Endothelial cell of umbilical vein (primary cell): ENCODE data around the gene DOLK. TPM values are rescaled to one million over a fixed set of nuclear protein-coding genes. Genes with fewer than 3 reads are reported as not detected.

Experiments used
- BruUV-seq: library from RNA; stranded (reverse); fragments of 400-500 nt; replicated peaks from 2 replicates; lab custom pipeline; 2021; lab: Mats Ljungman, UMichigan
- CTCF ChIA-PET: fragments of 300-600, 350-600 bp; sonication (Branson Sonifier 250); formaldehyde crosslinking; loops from one replicate; lab custom pipeline; 2021; ENCODE audit warnings: antibody characterized with exemption, inconsistent platforms; lab: Charles Lee
- POLR2A ChIA-PET: fragments of 300-600, 350-600 bp; sonication (Branson Sonifier 250); formaldehyde crosslinking; loops from one replicate; lab custom pipeline; 2021; ENCODE audit warnings: antibody characterized with exemption, inconsistent platforms; lab: Charles Lee
- DNase-seq: peaks from one replicate; pipeline ENCODE4 v3.0.0-alpha.2; 2011; ENCODE audit warnings: low read depth, low spot score
- FAIRE-seq: peaks from 2 replicates; lab custom pipeline; 2011; peaks lifted over from hg19 to GRCh38; lab: Jason Lieb, UNC
- H2AFZ ChIP-seq: 2 replicates; pipeline ENCODE4 v1.6.0; 2012; ENCODE audit warnings: low read depth, low read length, control low read depth, inconsistent platforms
- H3K27ac ChIP-seq: 2 replicates; pipeline ENCODE4 v1.5.1; 2011; ENCODE audit warnings: low read depth, mild to moderate bottlenecking, control low read depth, low read length, moderate library complexity; ENCODE audit not compliant: insufficient read depth
- H3K27me3 ChIP-seq, 2 experiments: 2 replicates each; pipeline versions ENCODE4 v1.6.0 to v1.6.1; 2011; ENCODE audit warnings: low read length in 2 of 2, mixed read lengths in 1 of 2; ENCODE audit not compliant: control insufficient read depth in 2 of 2, insufficient read depth in 2 of 2
- H3K36me3 ChIP-seq, 2 experiments: 2 replicates in 1 of 2; 3 replicates in 1 of 2; pipeline ENCODE4 v1.5.1; 2011; ENCODE audit warnings: low read length in 2 of 2, mild to moderate bottlenecking in 1 of 2, moderate library complexity in 1 of 2; ENCODE audit not compliant: control insufficient read depth in 2 of 2, insufficient read depth in 2 of 2; ENCODE audit errors: extremely low read depth in 1 of 2
- H3K4me1 ChIP-seq: 3 replicates; pipeline ENCODE4 v1.5.1; 2011; ENCODE audit warnings: mild to moderate bottlenecking, low read length; ENCODE audit not compliant: control insufficient read depth, insufficient read depth; ENCODE audit errors: extremely low read depth
- H3K4me2 ChIP-seq: 2 replicates; pipeline ENCODE4 v1.6.1; 2011; ENCODE audit warnings: low read length, control low read depth, mixed read lengths; ENCODE audit not compliant: insufficient read depth
- H3K4me3 ChIP-seq, 3 experiments: fragments of 200-600 bp in 1 of 3; sonication (generic), shearing (Covaris generic) in 1 of 3; replicated peaks in 1 of 3; 2 replicates each; pipeline ENCODE4 v1.5.1; 2011 to 2016; ENCODE audit warnings: control low read depth in 3 of 3, low read length in 3 of 3, mild to moderate bottlenecking in 2 of 3, inconsistent platforms in 1 of 3, low read depth in 1 of 3, moderate library complexity in 1 of 3; ENCODE audit not compliant: insufficient read depth in 1 of 3
- H3K79me2 ChIP-seq: 2 replicates; pipeline ENCODE4 v1.6.0; 2012; ENCODE audit warnings: low read length, inconsistent platforms; ENCODE audit not compliant: control insufficient read depth, insufficient read depth
- H3K9ac ChIP-seq: replicated peaks from 2 replicates; pipeline ENCODE3; 2011; ENCODE audit warnings: low read length, control low read depth; ENCODE audit not compliant: insufficient read depth; ENCODE audit errors: extremely low read depth
- H3K9me1 ChIP-seq: replicated peaks from 3 replicates; pipeline ENCODE4 v1.6.0; 2011; ENCODE audit warnings: mild to moderate bottlenecking, low read length; ENCODE audit not compliant: control insufficient read depth, insufficient read depth; ENCODE audit errors: extremely low read depth
- H3K9me3 ChIP-seq: replicated peaks from 2 replicates; pipeline ENCODE4 v1.5.1; 2012; ENCODE audit warnings: low read length, inconsistent platforms; ENCODE audit not compliant: control insufficient read depth, insufficient read depth
- H4K20me1 ChIP-seq: replicated peaks from 2 replicates; pipeline ENCODE3; 2011; ENCODE audit warnings: mild to moderate bottlenecking, low read length; ENCODE audit not compliant: control insufficient read depth, insufficient read depth; ENCODE audit errors: extremely low read depth
- EZH2 ChIP-seq: IDR thresholded peaks from 2 replicates; pipeline ENCODE4 v1.6.1; 2012; ENCODE audit warnings: borderline replicate concordance, low read depth, mild to moderate bottlenecking, moderate library complexity, low read length, inconsistent platforms; ENCODE audit not compliant: severe bottlenecking
- FOS ChIP-seq: IDR thresholded peaks from 2 replicates; pipeline ENCODE4 v1.6.1; 2011; ENCODE audit warnings: mild to moderate bottlenecking, low read length, moderate library complexity, borderline replicate concordance; ENCODE audit not compliant: insufficient read depth
- JUN ChIP-seq: IDR thresholded peaks from 2 replicates; pipeline ENCODE4 v1.6.1; 2011; ENCODE audit warnings: borderline replicate concordance, low read depth; ENCODE audit not compliant: insufficient read length, insufficient read depth
- MAX ChIP-seq: IDR thresholded peaks from 2 replicates; pipeline ENCODE4 v1.6.1; 2011; ENCODE audit not compliant: insufficient read depth, insufficient read length
- POLR2A ChIP-seq: IDR thresholded peaks from 2 replicates; pipeline ENCODE4 v1.6.1; 2012; ENCODE audit warnings: low read depth, mild to moderate bottlenecking, control low read depth, low read length
- POLR2AphosphoS5 ChIP-seq: IDR thresholded peaks from 2 replicates; pipeline ENCODE4 v1.6.1; 2012; ENCODE audit warnings: low read depth, mild to moderate bottlenecking, control low read depth, low read length, moderate library complexity; ENCODE audit not compliant: insufficient read depth
- dilution Hi-C: fragments of 300-500 bp; cut with MboI; formaldehyde crosslinking; loops from one replicate; pipeline ENCODE4 v1.15.0; 2019; ENCODE audit warnings: low sequenced_read_pairs; ENCODE audit not compliant: extremely low pct_ligation_motif_present
- intact Hi-C: fragments of 100-400 bp; cut with micrococcal nuclease; formaldehyde crosslinking; loops from one replicate; pipeline ENCODE4 v1.10.0; 2022
- polyA plus RNA-seq, 4 experiments: library from polyadenylated mRNA; depleted of rRNA in 3 of 4; stranded (reverse) in 3 of 4; unstranded in 1 of 4; fragments of >200 nt; gene quantifications; 2 replicates each; pipeline versions ENCODE4 v1.2.1 to v1.2.3, GENCODE V29; 2011 to 2012; ENCODE audit warnings: missing spikeins in 1 of 4
- total RNA-seq: library from RNA; stranded (reverse); gene quantifications from 2 replicates; pipeline ENCODE4 v1.2.3, GENCODE V29; 2021

The DOLK gene
- total and polyA plus RNA-seq, 2 donors (not counting 3 experiments of a cell fraction or from before 2014, with no cell fraction given): 22.3 to 59.8 TPM

GRCh38 chr9:128920381-128921058 lies 26.9 kb downstream of the DOLK start, which contains the start of gene PHYHD1:
PHYHD1 (plus strand) TSS chr9:128920982; CDS start chr9:128922324, 1,342 bp downstream.
- Histone ChIP-seq H3K9ac (no peak within 1 kb of the TSS), H3K27ac (no peak within 1 kb of the TSS), H3K36me3 (peaks cover 15 to 18% of the 10 kb centered on the region in 2 experiments), H4K20me1 (no peaks in the 10 kb centered on the region), H2AFZ (no peak within 1 kb of the TSS), H3K79me2 (peaks cover 8% of the 10 kb centered on the region), H3K27me3 (no peaks in the 10 kb centered on the region), H3K4me3 (no peak within 1 kb of the TSS), H3K9me3 (no peaks in the 10 kb centered on the region), H3K4me2 (no peak within 1 kb of the TSS), H3K9me1 (no peaks in the 10 kb centered on the region), H3K4me1 (peaks cover 38% of the 10 kb centered on the region)
- no TSS peak for BruUV-seq
- dilution Hi-C loops (no loop called here), intact Hi-C loops (no loop called here)
- FAIRE-seq (no peak), DNase-seq (no peak)
- CTCF ChIA-PET: interaction anchor here (0.9 to 2.8 kb wide), 4 partner anchors 8 to 57 kb away, joined by 3 to 8 read pairs (median 5); no protein-coding TSS in a partner anchor
- TF ChIP-seq JUN: no peak
- peak; percentile 14 for TF ChIP-seq POLR2A
- peak; percentile 63 for TF ChIP-seq POLR2AphosphoS5
- no peak for TF ChIP-seq MAX
- no peak for TF ChIP-seq FOS
- no peak for TF ChIP-seq EZH2
- POLR2A ChIA-PET: no interaction called here
